Measurements from ENCODE around the gene CDCA7. TPM values are rescaled to one million over a fixed set of nuclear protein-coding genes. Genes with fewer than 3 reads are reported as not detected.

The CDCA7 gene
- total RNA-seq, 2 experiments from 2014 or later: 1.6 to 1.8 TPM

- H3K4me3 ChIP-seq (ENCODE audit: low read length): no peak overlapping the region
- TF ChIP-seq CTCF (IDR thresholded peaks at IDR 0.05): no peak
- ChIA-PET CTCF (interaction anchor here (1.2 to 1.9 kb wide), 3 partner anchors 937 to 947 kb away, joined by 3 to 13 read pairs (median 3); no protein-coding TSS in a partner anchor), POLR2A (interaction anchor here (1.2 to 1.9 kb wide), 2 partner anchors 939 to 940 kb away, joined by 5 to 6 read pairs; no protein-coding TSS in a partner anchor)
- no peaks in the 10 kb centered on the region for H3K9me3 ChIP-seq (ENCODE audit: control insufficient read depth in 1 of 2, insufficient read depth in 1 of 2, low read length in 2 of 2)
- no peak overlapping the region for H3K4me3 Mint-ChIP-seq
- no peak overlapping the region for H3K27ac ChIP-seq (ENCODE audit: low read depth in 1 of 2, low read length in 2 of 2)
- peaks cover 22 to 61% of the 10 kb centered on the region in 2 experiments for H3K27me3 ChIP-seq (ENCODE audit: control insufficient read depth in 1 of 2, insufficient read depth in 2 of 2, low read length in 2 of 2)
- no peaks in the 10 kb centered on the region for H3K36me3 Mint-ChIP-seq (ENCODE audit: low read depth)
- DNase-seq (no peak), ATAC-seq (ENCODE audit: poor library complexity) (no peak)
- H3K27ac Mint-ChIP-seq: no peak overlapping the region
- H3K9me3 Mint-ChIP-seq: no peaks in the 10 kb centered on the region
- peaks cover 74% of the 10 kb centered on the region for H3K27me3 Mint-ChIP-seq
- H3K36me3 ChIP-seq (ENCODE audit: insufficient read depth, low read length): no peaks in the 10 kb centered on the region
- peaks cover 5% of the 10 kb centered on the region for H3K4me1 Mint-ChIP-seq (ENCODE audit: low read depth)
- peaks cover 5% of the 10 kb centered on the region for H3K4me1 ChIP-seq (ENCODE audit: insufficient read depth, low read length)
- intact Hi-C loops (cut with DNase I, micrococcal nuclease): loop anchor here (1.0 to 10.0 kb wide), 5 partner anchors 600 to 1043 kb away; no protein-coding TSS in a partner anchor
These were observed 47.1 kb downstream of the CDCA7 start for GRCh38 chr2:173401716-173402326.

GRCh38 chr2:173402405-173402974 lies 47.8 kb downstream of the CDCA7 start:
- H3K36me3 Mint-ChIP-seq (ENCODE audit: low read depth): no peaks in the 10 kb centered on the region
- intact Hi-C loops (cut with DNase I, micrococcal nuclease): loop anchor here (1.0 to 10.0 kb wide), 5 partner anchors 600 to 1042 kb away; no protein-coding TSS in a partner anchor
- no peak overlapping the region for H3K4me3 Mint-ChIP-seq
- H3K4me1 Mint-ChIP-seq (ENCODE audit: low read depth): peaks cover 5% of the 10 kb centered on the region
- peaks cover 67% of the 10 kb centered on the region for H3K27me3 Mint-ChIP-seq
- H3K27ac Mint-ChIP-seq: no peak overlapping the region
- TF ChIP-seq CTCF (IDR thresholded peaks at IDR 0.05): peak; percentile 87
- ChIA-PET POLR2A (interaction anchor here (1.2 kb wide), 1 partner anchor 939 kb away, joined by 5 read pairs; no protein-coding TSS in a partner anchor), CTCF (interaction anchor here (0.7 to 1.9 kb wide), 5 partner anchors 11 to 946 kb away, joined by 3 to 13 read pairs (median 3); no protein-coding TSS in a partner anchor)
- H3K27ac ChIP-seq (ENCODE audit: low read depth in 1 of 2, low read length in 2 of 2): no peak overlapping the region
- peak; percentile 49 to 83 (median 63) for DNase-seq
- H3K27me3 ChIP-seq (ENCODE audit: control insufficient read depth in 1 of 2, insufficient read depth in 2 of 2, low read length in 2 of 2): peaks cover 22 to 61% of the 10 kb centered on the region in 2 experiments
- no peak overlapping the region for H3K4me3 ChIP-seq (ENCODE audit: low read length)
- H3K9me3 ChIP-seq (ENCODE audit: control insufficient read depth in 1 of 2, insufficient read depth in 1 of 2, low read length in 2 of 2): no peaks in the 10 kb centered on the region
- peaks cover 5% of the 10 kb centered on the region for H3K4me1 ChIP-seq (ENCODE audit: insufficient read depth, low read length)
- H3K9me3 Mint-ChIP-seq: no peaks in the 10 kb centered on the region
- ATAC-seq (ENCODE audit: poor library complexity): peak; percentile 74
- no peaks in the 10 kb centered on the region for H3K36me3 ChIP-seq (ENCODE audit: insufficient read depth, low read length)

GRCh38 chr2:173404841-173405750 lies 50.4 kb downstream of the CDCA7 start:
- DNase-seq: no peak
- no peak for TF ChIP-seq CTCF (IDR thresholded peaks at IDR 0.05)
- Mint-ChIP-seq H3K27me3 (peaks cover 53% of the 10 kb centered on the region), H3K36me3 (ENCODE audit: low read depth) (no peaks in the 10 kb centered on the region), H3K4me1 (ENCODE audit: low read depth) (peaks cover 5% of the 10 kb centered on the region), H3K9me3 (no peaks in the 10 kb centered on the region), H3K27ac (no peak overlapping the region), H3K4me3 (no peak overlapping the region)
- Histone ChIP-seq H3K9me3 (ENCODE audit: control insufficient read depth in 1 of 2, insufficient read depth in 1 of 2, low read length in 2 of 2) (no peaks in the 10 kb centered on the region), H3K4me1 (ENCODE audit: insufficient read depth, low read length) (peaks cover 5% of the 10 kb centered on the region), H3K27ac (ENCODE audit: low read depth in 1 of 2, low read length in 2 of 2) (no peak overlapping the region), H3K4me3 (ENCODE audit: low read length) (no peak overlapping the region), H3K36me3 (ENCODE audit: insufficient read depth, low read length) (no peaks in the 10 kb centered on the region), H3K27me3 (ENCODE audit: control insufficient read depth in 1 of 2, insufficient read depth in 2 of 2, low read length in 2 of 2) (peaks cover 22 to 52% of the 10 kb centered on the region in 2 experiments)
- no peak for ATAC-seq (ENCODE audit: poor library complexity)
- ChIA-PET POLR2A (no interaction called here), CTCF (no interaction called here)
- intact Hi-C loops (cut with DNase I, micrococcal nuclease): loop anchor here in 1 of 2 experiments (5.0 to 10.0 kb wide), 2 partner anchors 597 to 1040 kb away; no protein-coding TSS in a partner anchor

Data from CD4-positive, alpha-beta T cell (primary cell).